ENCODE measurements around the gene NUTM1. TPM values are rescaled to one million over a fixed set of nuclear protein-coding genes. Genes with fewer than 3 reads are reported as not detected.
"Not testable (repeated sequence)": the region's sequence is repeated elsewhere in the genome, so short reads cannot be mapped to it uniquely, and the experiment has no call there.

NUTM1 gene
- total RNA-seq, 5 donors from 2014 or later (not counting 1 experiment from before 2014, with no cell fraction given), result not detected

- WGBS (ENCODE audit: insufficient coverage), result no CpG with 5 or more reads among the region's 16 CpGs
- ATAC-seq (replicated peaks in 1 of 4); H3K4me1 Mint-ChIP-seq; H3K27ac Mint-ChIP-seq; H3K4me1 ChIP-seq (ENCODE audit: control insufficient read depth in 1 of 2, extremely low read depth in 1 of 2, insufficient read depth in 2 of 2, low read length in 2 of 2); H3K9me3 ChIP-seq; H3K36me3 Mint-ChIP-seq; H3K4me3 ChIP-seq (ENCODE audit: control insufficient read depth in 1 of 2, extremely low read depth in 1 of 2, low read length in 1 of 2); H3K36me3 ChIP-seq (ENCODE audit: control insufficient read depth in 2 of 2, extremely low read depth in 1 of 2, insufficient read depth in 1 of 2, low read length in 1 of 2); H3K9me3 Mint-ChIP-seq; H3K27ac ChIP-seq (ENCODE audit: low read length); CTCF ChIA-PET; H3K27me3 ChIP-seq (replicated peaks in 1 of 2; ENCODE audit: control insufficient read depth in 2 of 2, extremely low read depth in 1 of 2, insufficient read depth in 2 of 2, low read length in 1 of 2); POLR2A ChIA-PET; H3K4me3 Mint-ChIP-seq; H3K27me3 Mint-ChIP-seq; DNase-seq: not testable (repeated sequence)
Observed at GRCh38 chr15:34389594-34390086, 46.5 kb downstream of the NUTM1 start.

GRCh38 chr15:34392981-34393380 lies 49.9 kb downstream of the NUTM1 start:
- DNase-seq; POLR2A ChIA-PET; H3K36me3 Mint-ChIP-seq; H3K27me3 Mint-ChIP-seq; ATAC-seq (replicated peaks in 1 of 4); H3K4me3 Mint-ChIP-seq; H3K4me3 ChIP-seq (ENCODE audit: control insufficient read depth in 1 of 2, extremely low read depth in 1 of 2, low read length in 1 of 2); H3K9me3 Mint-ChIP-seq; H3K4me1 Mint-ChIP-seq; H3K36me3 ChIP-seq (ENCODE audit: control insufficient read depth in 2 of 2, extremely low read depth in 1 of 2, insufficient read depth in 1 of 2, low read length in 1 of 2); H3K4me1 ChIP-seq (ENCODE audit: control insufficient read depth in 1 of 2, extremely low read depth in 1 of 2, insufficient read depth in 2 of 2, low read length in 2 of 2); H3K27me3 ChIP-seq (replicated peaks in 1 of 2; ENCODE audit: control insufficient read depth in 2 of 2, extremely low read depth in 1 of 2, insufficient read depth in 2 of 2, low read length in 1 of 2); H3K9me3 ChIP-seq; CTCF ChIA-PET; H3K27ac Mint-ChIP-seq; H3K27ac ChIP-seq (ENCODE audit: low read length): not testable (repeated sequence)
- no CpG with 5 or more reads among the region's 2 CpGs for WGBS (ENCODE audit: insufficient coverage)

- H3K36me3 ChIP-seq (ENCODE audit: control insufficient read depth in 2 of 2, extremely low read depth in 1 of 2, insufficient read depth in 1 of 2, low read length in 1 of 2); H3K4me1 Mint-ChIP-seq; DNase-seq; H3K27me3 ChIP-seq (replicated peaks in 1 of 2; ENCODE audit: control insufficient read depth in 2 of 2, extremely low read depth in 1 of 2, insufficient read depth in 2 of 2, low read length in 1 of 2); H3K27ac Mint-ChIP-seq; H3K4me3 Mint-ChIP-seq; H3K36me3 Mint-ChIP-seq; H3K27ac ChIP-seq (ENCODE audit: low read length); H3K9me3 ChIP-seq; H3K9me3 Mint-ChIP-seq; H3K27me3 Mint-ChIP-seq; H3K4me3 ChIP-seq (ENCODE audit: control insufficient read depth in 1 of 2, extremely low read depth in 1 of 2, low read length in 1 of 2); H3K4me1 ChIP-seq (ENCODE audit: control insufficient read depth in 1 of 2, extremely low read depth in 1 of 2, insufficient read depth in 2 of 2, low read length in 2 of 2); CTCF ChIA-PET; POLR2A ChIA-PET: not testable (repeated sequence)
- ATAC-seq (replicated peaks in 1 of 4), result peak in 3 of 4 experiments; percentile 65 to 81 (median 78)
- no CpG with 5 or more reads among the region's 6 CpGs for WGBS (ENCODE audit: insufficient coverage)
Observed at GRCh38 chr15:34397637-34398259, 54.6 kb downstream of the NUTM1 start.

GRCh38 chr15:34403160-34403598 lies 60.1 kb downstream of the NUTM1 start:
- H3K27ac ChIP-seq (ENCODE audit: low read length); H3K36me3 ChIP-seq (ENCODE audit: control insufficient read depth in 2 of 2, extremely low read depth in 1 of 2, insufficient read depth in 1 of 2, low read length in 1 of 2); H3K4me3 ChIP-seq (ENCODE audit: control insufficient read depth in 1 of 2, extremely low read depth in 1 of 2, low read length in 1 of 2); H3K4me1 Mint-ChIP-seq; H3K36me3 Mint-ChIP-seq; H3K27me3 Mint-ChIP-seq; H3K27ac Mint-ChIP-seq; H3K4me1 ChIP-seq (ENCODE audit: control insufficient read depth in 1 of 2, extremely low read depth in 1 of 2, insufficient read depth in 2 of 2, low read length in 2 of 2); H3K9me3 ChIP-seq; CTCF ChIA-PET; DNase-seq; H3K4me3 Mint-ChIP-seq; H3K27me3 ChIP-seq (replicated peaks in 1 of 2; ENCODE audit: control insufficient read depth in 2 of 2, extremely low read depth in 1 of 2, insufficient read depth in 2 of 2, low read length in 1 of 2); POLR2A ChIA-PET; H3K9me3 Mint-ChIP-seq: not testable (repeated sequence)
- peak; percentile 40 to 72 (median 47) for ATAC-seq (replicated peaks in 1 of 4)
- no CpG with 5 or more reads among the region's 4 CpGs for WGBS (ENCODE audit: insufficient coverage)

GRCh38 chr15:34403899-34404298 lies 60.8 kb downstream of the NUTM1 start:
- H3K36me3 Mint-ChIP-seq; H3K9me3 Mint-ChIP-seq; H3K36me3 ChIP-seq (ENCODE audit: control insufficient read depth in 2 of 2, extremely low read depth in 1 of 2, insufficient read depth in 1 of 2, low read length in 1 of 2); H3K9me3 ChIP-seq; DNase-seq; H3K4me1 ChIP-seq (ENCODE audit: control insufficient read depth in 1 of 2, extremely low read depth in 1 of 2, insufficient read depth in 2 of 2, low read length in 2 of 2); CTCF ChIA-PET; H3K27me3 Mint-ChIP-seq; H3K27me3 ChIP-seq (replicated peaks in 1 of 2; ENCODE audit: control insufficient read depth in 2 of 2, extremely low read depth in 1 of 2, insufficient read depth in 2 of 2, low read length in 1 of 2); POLR2A ChIA-PET; H3K4me3 ChIP-seq (ENCODE audit: control insufficient read depth in 1 of 2, extremely low read depth in 1 of 2, low read length in 1 of 2); H3K4me3 Mint-ChIP-seq; H3K27ac Mint-ChIP-seq; H3K27ac ChIP-seq (ENCODE audit: low read length); H3K4me1 Mint-ChIP-seq: not testable (repeated sequence)
- no CpG with 5 or more reads among the region's 3 CpGs for WGBS (ENCODE audit: insufficient coverage)
- peak; percentile 57 to 81 (median 66) for ATAC-seq (replicated peaks in 1 of 4)

Other genes starting within 250 kb of the NUTM1 start
- 10 to 100 TPM; 29.4 to 40.2 (median 33.0) TPM for gene EMC7, start 241.5 kb upstream of the NUTM1 start, total RNA-seq
- gene PGBD4, start 241.2 kb upstream of the NUTM1 start, total RNA-seq, result 1 to 10 TPM; 3.1 to 4.0 (median 3.7) TPM
- gene KATNBL1, start 133.2 kb upstream of the NUTM1 start, total RNA-seq, result 10 to 100 TPM; 27.1 to 37.3 (median 29.5) TPM
- gene EMC4, start 118.3 kb upstream of the NUTM1 start, total RNA-seq, result 10 to 100 TPM; 65.3 to 80.4 (median 77.6) TPM
- 100 to 1,000 TPM in 1 of 5 donors, 10 to 100 TPM in 4; 71.2 to 103 (median 77.8) TPM for gene SLC12A6, start 5.5 kb upstream of the NUTM1 start, total RNA-seq
- gene NOP10, start 179 bp upstream of the NUTM1 start, total RNA-seq, result 10 to 100 TPM; 38.2 to 88.9 (median 68.8) TPM
- 100 to 1,000 TPM in 1 of 5 donors, 10 to 100 TPM in 4; 60.8 to 115 (median 91.1) TPM for gene LPCAT4, start 23.9 kb downstream of the NUTM1 start, total RNA-seq
- gene GOLGA8A, start 94.5 kb downstream of the NUTM1 start, total RNA-seq, result 100 to 1,000 TPM; 202 to 257 (median 238) TPM
- gene GOLGA8B, start 240.3 kb downstream of the NUTM1 start, total RNA-seq, result 100 to 1,000 TPM; 225 to 468 (median 379) TPM

Measured in T-cell (primary cell).